Measurements from ENCODE around the gene HEBP2.

Gene HEBP2

DNA sequence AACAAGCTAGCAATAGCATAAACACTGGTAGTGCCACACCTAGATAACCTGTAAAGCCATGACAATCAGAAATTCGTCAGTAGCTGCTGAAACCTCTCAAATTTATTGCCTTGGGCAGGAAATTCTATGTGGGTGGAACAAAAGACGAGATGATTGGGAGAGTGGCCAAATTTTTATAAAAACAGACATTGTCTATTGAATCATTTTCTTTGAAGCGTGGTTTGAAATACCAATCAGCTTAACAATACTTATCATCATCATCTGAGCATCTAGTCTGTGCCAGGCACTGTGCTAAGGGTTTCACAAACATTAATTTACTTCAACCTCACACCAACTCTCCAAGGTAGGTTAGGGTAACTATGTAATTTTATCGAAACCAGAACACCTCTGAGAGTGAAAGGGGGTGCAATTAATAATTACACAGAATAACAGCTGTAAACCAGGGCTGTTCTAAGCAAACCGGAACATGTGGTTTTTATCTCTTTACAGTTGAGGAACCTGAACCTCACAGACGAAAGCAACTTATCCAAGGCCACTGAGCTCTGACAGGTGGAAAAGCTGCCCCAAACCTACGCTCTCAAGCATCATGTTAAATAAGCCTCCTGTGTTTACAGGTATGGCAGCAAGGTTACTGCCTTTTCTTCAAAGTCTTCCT, 51.9 kb downstream of the HEBP2 start:
- DNase-seq, result no peak

- no peak for DNase-seq
Measured at GRCh38 chr6:138456401-138456790, 52.4 kb downstream of the HEBP2 start.

GRCh38 chr6:138461647-138462046, 57.6 kb downstream of the HEBP2 start:
- DNase-seq, result no peak

- DNase-seq, result no peak
Measured at GRCh38 chr6:138464085-138464484, 60.1 kb downstream of the HEBP2 start.

GRCh38 chr6:138465007-138465645, 61.1 kb downstream of the HEBP2 start:
- no peak for DNase-seq

- no peak for DNase-seq
Measured at GRCh38 chr6:138467901-138468300, 63.9 kb downstream of the HEBP2 start.

DNA sequence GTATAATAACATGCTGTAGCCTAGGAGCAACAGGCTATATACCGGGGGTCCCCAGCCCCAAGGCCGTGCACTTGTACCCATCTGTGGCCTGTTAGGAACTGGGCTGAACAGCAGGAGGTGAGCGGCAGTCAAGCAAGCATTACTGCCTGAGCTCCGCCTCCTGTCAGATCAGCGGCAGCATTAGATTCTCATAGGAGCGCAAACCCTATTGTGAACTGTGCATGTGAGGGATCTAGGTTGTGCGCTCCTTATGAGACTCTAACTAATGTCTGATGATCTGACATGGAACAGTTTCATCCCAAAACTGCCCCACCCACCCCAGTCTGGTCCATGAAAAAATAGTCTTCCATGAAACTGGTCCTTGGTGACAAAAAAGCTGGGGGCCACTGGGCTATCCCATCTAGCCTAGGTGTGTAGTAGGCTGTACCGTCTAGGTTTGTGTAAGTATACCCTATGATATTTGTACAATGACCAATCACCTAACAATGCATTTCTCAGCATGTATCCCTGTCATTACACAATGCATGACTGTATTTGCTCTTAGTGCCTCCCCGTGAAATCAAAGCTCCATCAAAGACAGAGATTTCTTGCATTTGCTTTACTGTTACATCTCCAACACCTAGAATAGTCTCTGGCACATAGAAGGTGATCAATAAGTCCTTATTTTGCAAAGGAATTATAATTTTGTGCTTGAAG, 64.4 kb downstream of the HEBP2 start:
- no peak for DNase-seq
